PFSK-1 (cell line): Measurements from ENCODE around the gene ARHGEF18.

Experiments used
- FOXP2 ChIP-seq: optimal IDR thresholded peaks from 2 replicates; pipeline ENCODE3; 2011; ENCODE audit warnings: borderline replicate concordance, control low read depth, inconsistent platforms; ENCODE audit not compliant: insufficient read depth; ENCODE audit errors: extremely low read length, extremely low read depth
- POLR2AphosphoS5 ChIP-seq: IDR thresholded peaks from 2 replicates; pipeline ENCODE4 v1.6.1; 2012; ENCODE audit warnings: low read depth, mild to moderate bottlenecking, control low read depth, low read length, moderate library complexity
- SIN3A ChIP-seq: IDR thresholded peaks from 2 replicates; pipeline ENCODE4 v1.6.1; 2012; ENCODE audit warnings: mild to moderate bottlenecking, low read length, moderate library complexity, borderline replicate concordance; ENCODE audit not compliant: insufficient read depth
- TAF1 ChIP-seq: IDR thresholded peaks from 2 replicates; pipeline ENCODE4 v1.6.1; 2012; ENCODE audit warnings: low read length, control low read depth, borderline replicate concordance; ENCODE audit not compliant: insufficient read depth
- TF ChIP-seq, protein P1 (sequence below), 2 experiments: IDR thresholded peaks; 2 replicates each; pipeline versions ENCODE4 v1.6.1 to v1.8.0; 2011 to 2012; ENCODE audit warnings: low read depth in 2 of 2, low read length in 2 of 2, control low read depth in 1 of 2, inconsistent platforms in 1 of 2, mild to moderate bottlenecking in 1 of 2, moderate library complexity in 1 of 2; ENCODE audit not compliant: insufficient read depth in 1 of 2

DNA sequence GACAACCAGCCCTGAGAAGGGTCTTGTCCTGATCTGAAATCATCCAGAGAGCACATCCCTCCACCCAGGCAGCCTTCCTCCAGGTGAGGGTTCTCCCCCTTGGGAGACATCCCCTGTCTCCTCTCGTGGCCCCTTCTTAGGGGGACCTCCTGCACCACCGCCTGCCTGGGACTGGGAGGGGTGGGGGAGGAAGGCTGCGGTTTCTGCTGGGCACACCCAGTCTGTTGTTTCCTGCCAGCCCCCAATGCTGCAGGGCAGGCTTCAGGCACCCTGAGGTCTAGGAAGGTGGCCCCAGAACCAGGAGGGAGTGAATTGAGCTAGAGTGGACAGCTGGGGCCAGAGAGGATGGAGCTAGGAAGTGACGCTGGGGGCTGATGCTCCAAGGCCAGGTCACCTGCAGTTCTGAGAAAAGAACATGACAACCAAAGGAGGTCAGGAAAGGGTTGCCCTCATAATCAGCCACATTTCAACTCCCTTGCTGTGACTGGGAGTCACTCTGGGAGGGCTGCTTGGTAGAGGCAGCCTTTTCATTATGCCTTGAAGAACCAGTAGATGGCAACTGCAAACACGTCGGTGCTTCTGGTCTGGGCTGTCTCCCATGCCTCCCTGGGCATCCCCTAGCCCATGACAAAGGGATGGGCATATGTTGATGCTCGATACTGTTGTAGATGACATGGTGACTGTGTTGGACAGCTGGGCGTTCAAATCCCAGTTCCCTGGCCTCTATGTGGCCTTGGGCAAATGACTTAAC lies 1.4 kb downstream of the ARHGEF18 start:
- TF ChIP-seq, protein P1, sequence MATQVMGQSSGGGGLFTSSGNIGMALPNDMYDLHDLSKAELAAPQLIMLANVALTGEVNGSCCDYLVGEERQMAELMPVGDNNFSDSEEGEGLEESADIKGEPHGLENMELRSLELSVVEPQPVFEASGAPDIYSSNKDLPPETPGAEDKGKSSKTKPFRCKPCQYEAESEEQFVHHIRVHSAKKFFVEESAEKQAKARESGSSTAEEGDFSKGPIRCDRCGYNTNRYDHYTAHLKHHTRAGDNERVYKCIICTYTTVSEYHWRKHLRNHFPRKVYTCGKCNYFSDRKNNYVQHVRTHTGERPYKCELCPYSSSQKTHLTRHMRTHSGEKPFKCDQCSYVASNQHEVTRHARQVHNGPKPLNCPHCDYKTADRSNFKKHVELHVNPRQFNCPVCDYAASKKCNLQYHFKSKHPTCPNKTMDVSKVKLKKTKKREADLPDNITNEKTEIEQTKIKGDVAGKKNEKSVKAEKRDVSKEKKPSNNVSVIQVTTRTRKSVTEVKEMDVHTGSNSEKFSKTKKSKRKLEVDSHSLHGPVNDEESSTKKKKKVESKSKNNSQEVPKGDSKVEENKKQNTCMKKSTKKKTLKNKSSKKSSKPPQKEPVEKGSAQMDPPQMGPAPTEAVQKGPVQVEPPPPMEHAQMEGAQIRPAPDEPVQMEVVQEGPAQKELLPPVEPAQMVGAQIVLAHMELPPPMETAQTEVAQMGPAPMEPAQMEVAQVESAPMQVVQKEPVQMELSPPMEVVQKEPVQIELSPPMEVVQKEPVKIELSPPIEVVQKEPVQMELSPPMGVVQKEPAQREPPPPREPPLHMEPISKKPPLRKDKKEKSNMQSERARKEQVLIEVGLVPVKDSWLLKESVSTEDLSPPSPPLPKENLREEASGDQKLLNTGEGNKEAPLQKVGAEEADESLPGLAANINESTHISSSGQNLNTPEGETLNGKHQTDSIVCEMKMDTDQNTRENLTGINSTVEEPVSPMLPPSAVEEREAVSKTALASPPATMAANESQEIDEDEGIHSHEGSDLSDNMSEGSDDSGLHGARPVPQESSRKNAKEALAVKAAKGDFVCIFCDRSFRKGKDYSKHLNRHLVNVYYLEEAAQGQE (IDR thresholded peaks at IDR 0.05; ENCODE audit: insufficient read depth in 1 of 2, low read depth in 2 of 2, low read length in 2 of 2): no peak
- TF ChIP-seq SIN3A: no peak
- TF ChIP-seq POLR2AphosphoS5: no peak
- no peak for TF ChIP-seq FOXP2
- no peak for TF ChIP-seq TAF1
